Activated CD4-positive, alpha-beta T cell treated with anti-CD3 and anti-CD28 coated beads, Interleukin-2, amount 50 U/mL, for 16 hours (primary cell): ENCODE results near the gene PSMB3.
"Not testable (repeated sequence)": the region's sequence is repeated elsewhere in the genome, so short reads cannot be mapped to it uniquely, and the experiment has no call there.

Source experiments
- DNase-seq: peaks from one replicate; pipeline ENCODE4 v3.0.0-alpha.2; 2020

Gene PSMB3

DNA sequence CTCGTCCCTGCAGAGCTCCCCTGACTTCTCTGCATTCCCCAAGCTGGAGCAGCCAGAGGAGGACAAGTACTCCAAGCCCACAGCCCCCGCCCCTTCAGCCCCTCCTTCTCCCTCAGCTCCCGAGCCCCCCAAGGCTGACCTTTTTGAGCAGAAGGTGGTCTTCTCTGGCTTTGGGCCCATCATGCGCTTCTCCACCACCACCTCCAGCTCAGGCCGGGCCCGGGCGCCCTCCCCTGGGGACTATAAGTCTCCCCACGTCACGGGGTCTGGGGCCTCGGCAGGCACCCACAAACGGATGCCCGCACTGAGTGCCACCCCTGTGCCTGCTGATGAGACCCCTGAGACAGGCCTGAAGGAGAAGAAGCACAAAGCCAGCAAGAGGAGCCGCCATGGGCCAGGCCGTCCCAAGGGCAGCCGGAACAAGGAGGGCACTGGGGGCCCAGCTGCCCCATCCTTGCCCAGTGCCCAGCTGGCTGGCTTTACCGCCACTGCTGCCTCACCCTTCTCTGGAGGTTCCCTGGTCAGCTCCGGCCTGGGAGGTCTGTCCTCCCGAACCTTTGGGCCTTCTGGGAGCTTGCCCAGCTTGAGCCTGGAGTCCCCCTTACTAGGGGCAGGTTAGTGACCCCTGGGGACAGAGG is 36.1 kb upstream of the PSMB3 start:
- no peak for DNase-seq

GRCh38 chr17:38717139-38717745 is 35.3 kb upstream of the PSMB3 start:
- DNase-seq, result no peak

GRCh38 chr17:38719289-38719942 is 33.1 kb upstream of the PSMB3 start:
- DNase-seq, result no peak

GRCh38 chr17:38719943-38720641 is 32.4 kb upstream of the PSMB3 start:
- no peak for DNase-seq

DNA sequence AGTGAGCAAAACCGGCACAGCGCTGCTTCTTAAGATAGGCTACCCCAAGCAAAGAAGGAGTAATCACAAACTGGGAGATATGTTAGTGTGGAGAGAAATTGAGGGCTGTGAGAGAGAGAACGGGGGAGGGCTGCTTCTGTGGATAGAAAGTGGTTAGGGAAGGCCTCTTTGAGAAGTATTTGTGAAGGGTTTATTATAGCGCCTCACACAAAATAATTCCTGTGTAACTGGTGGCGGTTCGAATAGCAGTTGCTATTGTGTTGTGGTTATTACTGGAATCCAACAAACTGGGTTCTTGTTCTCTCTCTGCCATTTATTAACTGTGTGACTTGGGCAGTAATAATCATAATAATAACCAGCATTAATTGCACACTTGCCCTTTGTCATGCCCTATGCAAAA is 31.6 kb upstream of the PSMB3 start:
- no peak for DNase-seq

DNA sequence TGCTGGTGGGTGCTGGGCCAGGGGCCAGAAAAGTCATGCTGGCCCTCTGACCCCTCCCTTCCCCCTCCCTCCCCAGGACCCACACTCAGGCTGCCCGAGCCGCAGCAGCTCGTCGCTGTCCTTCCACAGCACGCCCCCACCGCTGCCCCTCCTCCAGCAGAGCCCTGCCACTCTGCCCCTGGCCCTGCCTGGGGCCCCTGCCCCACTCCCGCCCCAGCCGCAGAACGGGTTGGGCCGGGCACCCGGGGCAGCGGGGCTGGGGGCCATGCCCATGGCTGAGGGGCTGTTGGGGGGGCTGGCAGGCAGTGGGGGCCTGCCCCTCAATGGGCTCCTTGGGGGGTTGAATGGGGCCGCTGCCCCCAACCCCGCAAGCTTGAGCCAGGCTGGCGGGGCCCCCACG is 30.7 kb upstream of the PSMB3 start:
- DNase-seq, result no peak

DNA sequence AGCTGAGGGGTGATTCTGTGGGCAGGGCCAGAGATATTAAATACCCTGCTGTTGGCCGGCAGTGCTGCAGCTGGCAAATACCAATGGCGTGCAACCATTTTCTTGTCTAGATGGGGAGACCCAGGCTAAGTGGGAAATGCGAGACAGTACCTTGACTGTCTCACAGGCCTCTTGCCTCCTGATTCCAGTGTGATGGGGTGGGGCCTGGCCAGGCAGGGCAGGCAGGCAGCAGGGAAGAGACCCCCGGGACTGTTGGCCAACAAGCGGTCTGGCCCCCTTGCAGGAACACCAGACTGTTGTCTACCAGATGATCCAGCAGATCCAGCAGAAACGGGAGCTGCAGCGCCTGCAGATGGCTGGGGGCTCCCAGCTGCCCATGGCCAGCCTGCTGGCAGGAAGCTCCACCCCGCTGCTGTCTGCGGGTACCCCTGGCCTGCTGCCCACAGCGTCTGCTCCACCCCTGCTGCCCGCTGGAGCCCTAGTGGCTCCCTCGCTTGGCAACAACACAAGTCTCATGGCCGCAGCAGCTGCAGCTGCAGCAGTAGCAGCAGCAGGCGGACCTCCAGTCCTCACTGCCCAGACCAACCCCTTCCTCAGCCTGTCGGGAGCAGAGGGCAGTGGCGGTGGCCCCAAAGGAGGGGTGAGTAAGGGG is 28.1 kb upstream of the PSMB3 start:
- no peak for DNase-seq

GRCh38 chr17:38725066-38725465 is 27.5 kb upstream of the PSMB3 start:
- no peak for DNase-seq

GRCh38 chr17:38726145-38726544 is 26.4 kb upstream of the PSMB3 start:
- not testable (repeated sequence) for DNase-seq

DNA sequence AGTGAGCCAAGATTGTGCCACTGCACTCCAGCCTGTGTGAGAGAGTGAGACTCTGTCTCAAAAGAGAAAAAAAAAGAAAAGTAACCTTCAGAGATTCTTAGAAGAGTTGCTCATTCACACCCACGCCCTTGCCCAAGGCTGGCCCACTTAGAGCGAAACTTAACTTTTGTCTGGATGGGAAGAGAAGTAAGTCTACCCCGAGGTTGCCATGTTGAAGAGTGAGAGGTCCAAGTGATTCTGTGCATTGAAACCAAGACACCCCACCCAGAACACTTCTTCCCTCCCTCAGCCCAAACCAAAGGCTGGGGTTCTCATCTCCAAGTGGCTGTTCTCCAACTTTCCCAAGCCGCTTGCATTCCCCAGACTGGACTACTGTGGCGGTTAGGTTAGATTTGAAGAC is 24.8 kb upstream of the PSMB3 start:
- DNase-seq, result peak; percentile 88

GRCh38 chr17:38728290-38728831 is 24.2 kb upstream of the PSMB3 start:
- DNase-seq, result peak; percentile 81

DNA sequence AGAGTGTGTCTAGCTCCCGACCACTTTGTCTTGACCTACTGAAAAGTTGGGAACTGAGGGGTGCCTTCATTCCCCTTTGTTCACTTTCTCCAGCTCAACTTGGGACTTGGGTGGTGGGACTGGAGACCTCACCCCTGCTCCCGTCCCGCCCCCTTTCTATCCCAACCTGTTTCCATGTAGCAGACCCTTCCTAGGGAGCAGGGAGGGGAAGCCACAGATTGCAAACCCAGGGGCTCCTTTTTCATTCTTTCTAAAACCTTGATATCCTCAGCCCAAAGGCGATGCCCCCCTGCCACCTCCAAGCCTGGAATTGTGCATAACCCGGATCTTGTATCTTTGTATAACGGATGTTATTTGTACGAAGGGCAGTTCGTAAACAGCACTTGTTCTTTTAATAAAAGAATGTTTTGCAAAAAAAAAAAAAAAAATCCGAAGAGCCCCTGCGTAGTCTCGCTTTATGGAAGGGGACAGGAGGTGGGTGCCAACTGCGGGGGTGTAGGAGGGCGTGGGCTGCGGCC is 23.1 kb upstream of the PSMB3 start:
- DNase-seq, result no peak

DNA sequence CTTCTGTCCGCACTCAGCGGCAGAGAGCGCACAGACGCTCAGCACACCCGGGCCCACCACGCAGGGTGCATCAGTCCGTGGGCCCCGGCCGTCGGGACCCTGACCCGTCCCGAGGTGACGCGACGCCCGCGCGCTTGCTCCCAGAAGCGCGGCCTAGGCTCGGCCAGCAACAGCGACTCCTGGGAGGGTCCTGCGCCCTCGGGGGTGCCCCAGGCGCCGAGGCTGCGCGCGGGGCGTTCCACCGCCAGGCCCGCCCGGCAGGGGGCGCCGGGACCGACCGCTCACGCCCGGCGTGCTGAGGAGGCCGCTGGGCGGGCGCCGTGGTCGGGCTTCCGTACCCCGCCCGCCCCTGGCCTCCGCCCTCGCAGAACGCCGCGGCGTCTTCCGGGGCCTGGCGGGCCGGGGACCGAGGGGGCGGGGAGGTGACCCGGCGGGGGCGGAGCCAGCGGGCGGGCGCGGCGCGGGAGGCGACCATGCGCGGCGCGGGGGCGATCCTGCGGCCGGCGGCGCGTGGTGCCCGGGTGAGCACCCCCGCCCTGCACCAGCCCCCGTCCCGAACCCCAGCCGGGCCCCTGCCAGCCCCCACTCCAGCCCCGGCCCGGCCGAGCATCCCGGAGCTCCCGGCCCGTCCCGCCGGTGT is 22.5 kb upstream of the PSMB3 start, which contains the start of gene CISD3:
Gene CISD3, plus strand, starts transcription at position 456 of the 640 bp plus-strand sequence. Its CDS starts 18 bp downstream, at position 474.
- DNase-seq, result peak; percentile 90

DNA sequence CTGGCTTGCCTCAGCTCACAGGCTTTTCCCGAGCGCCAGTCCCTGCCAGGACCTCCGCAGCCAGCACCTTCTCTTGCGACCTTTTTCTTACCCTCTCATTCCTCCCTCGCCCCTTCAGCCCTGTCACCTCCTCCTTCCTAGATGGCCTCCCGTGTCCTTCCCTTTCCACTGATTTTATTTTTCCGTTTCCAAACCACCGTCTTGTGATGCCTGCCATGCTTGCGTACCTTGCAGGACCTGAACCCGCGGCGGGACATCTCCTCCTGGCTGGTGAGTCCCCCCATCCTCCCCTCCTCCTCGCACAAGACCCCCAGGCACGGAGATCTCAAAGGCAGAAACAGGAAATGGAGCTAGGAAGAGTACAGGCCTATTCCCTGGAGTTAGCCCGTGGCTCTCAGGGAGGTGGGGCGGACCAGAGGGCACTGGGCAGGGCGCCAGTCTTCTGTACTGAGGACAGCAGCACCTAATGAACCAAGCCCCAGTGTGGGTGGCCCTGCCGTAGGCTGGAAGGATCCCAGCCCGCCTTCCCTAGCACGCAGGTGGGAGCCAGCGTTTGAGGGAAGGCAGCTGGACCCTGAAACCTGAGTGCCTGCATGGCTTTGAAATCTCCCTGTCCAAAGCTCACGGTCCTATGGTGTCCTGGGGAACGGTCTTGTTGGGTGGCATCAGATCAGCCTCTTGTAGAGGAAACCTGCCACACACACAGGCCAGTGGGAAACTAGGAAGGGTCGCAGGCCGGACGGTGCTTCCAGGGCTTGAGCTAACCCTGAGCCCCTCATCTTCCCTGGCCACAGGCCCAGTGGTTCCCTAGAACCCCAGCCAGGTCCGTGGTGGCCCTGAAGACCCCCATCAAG is 21.8 kb upstream of the PSMB3 start:
- no peak for DNase-seq

DNA sequence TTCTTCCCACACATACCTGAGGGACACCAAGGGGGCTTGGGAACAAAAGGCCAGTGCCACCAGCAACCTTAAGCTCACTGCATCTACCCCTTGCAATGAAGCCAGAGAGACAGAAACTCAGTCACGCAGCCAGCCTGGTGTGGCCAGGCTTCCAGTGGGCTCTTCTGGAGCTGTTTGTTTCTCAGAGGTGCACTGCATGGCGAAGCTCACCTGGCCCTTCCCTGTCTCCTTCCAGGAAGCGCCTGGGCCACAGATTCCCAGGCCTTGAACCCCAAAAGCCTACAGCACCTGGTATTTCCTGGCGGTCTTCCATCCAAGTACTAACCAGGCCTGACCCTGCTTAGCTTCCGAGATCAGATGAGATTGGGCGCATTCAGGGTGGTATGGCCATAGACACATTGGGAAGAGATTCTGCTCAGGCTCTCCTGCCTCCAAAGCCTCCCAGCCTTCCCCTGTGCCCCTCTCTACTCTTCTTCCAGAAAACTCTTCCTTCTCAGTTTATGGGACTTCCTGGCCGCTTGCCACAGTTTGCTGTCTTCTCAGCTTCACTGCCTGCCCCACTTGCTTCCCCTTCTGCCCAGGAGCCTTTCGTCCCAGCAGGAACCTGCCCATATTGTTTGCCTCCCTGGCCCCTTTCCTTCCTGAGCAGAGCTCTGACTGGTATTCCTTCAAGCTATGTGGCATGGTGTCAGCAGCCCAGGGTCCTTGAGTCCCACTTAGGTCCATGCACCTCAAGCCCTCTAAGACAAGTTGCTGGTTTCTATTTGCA is 20.8 kb upstream of the PSMB3 start:
- DNase-seq, result no peak

DNA sequence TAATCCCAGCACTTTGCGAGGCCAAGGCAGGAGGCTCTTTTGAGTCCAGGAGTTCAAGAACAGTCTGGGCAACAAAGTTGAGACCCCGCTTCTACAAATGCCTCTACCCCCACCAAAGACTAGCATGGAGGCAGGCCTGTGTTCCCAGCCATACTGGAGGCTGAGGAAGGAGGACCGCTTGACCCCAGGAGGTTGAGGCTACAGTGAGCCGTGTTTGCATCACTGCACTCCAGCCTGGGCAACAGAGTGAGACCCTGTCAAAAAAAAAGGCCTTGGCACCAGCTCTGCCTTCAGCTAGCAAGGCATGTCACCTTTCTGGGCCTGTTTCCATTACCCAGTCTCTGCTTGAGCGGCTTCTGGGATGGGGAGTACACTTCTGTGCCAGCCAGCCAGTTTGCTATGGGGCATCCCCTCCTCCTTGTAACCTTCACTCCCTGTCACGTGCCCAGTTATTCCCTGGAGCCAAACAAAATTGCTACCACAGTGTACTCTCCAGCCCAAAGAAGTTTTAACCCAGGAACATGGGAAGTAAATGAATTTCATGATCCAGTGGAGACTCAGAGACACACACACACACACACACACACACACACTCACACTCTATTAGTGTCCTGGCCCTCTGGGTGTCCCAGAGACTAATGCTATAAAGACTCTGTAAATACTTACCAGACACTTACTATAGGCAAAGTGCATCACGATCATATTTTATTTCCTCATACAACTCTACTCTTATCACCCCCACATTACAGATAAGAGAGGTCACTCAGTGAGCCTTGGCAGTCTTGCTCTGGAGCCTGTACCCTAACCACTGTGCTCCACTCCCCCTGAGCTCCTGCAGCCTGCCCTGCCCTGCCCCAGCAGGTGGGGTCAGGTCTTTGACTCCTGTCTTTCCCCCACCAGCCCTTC is 19.9 kb upstream of the PSMB3 start:
- no peak for DNase-seq

DNA sequence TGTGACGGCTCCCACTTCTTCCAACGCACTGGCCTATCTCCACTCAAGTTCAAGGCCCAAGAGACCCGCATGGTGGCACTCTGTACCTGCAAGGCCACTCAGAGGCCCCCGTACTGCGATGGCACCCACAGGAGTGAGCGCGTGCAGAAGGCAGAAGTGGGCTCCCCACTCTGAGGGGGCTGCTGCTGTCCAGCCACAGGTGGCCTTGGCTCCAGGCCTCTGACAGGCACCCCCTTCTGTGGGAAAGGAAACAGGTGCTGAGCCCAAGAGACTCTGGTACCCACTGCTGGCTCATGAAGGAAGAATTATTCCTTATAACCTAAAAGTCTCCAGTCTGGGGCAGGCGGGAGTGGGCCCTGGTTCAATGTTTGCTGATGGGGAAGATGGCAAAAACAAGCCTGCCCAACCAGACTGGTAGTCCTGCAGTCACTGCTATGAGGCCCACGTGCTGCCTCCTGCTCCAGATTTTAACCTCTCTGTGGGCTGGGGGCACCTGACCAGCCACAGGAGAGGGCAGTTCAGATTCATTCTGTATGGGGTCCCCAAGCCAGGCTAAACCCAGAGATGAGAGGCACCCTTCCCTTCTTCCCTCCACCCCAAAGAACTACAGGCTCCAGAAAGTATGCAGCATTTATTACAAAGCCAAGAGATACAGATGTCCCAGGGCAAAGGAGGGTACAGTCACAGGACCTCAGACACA is 19.1 kb upstream of the PSMB3 start:
- no peak for DNase-seq
